Measurements from ENCODE around the gene MTMR12.

GRCh38 chr5:32217886-32218396 lies 94.8 kb downstream of the MTMR12 start:
- TF ChIP-seq CTCF (IDR thresholded peaks at IDR 0.05) (no peak), POLR2AphosphoS5 (IDR thresholded peaks at IDR 0.05) (peak; percentile 66), POLR2A (IDR thresholded peaks at IDR 0.05) (no peak)

All from prostate gland (tissue), 2 donors.